HG03103 (cell line): ENCODE data around the gene EOLA1.
"Not testable (repeated sequence)": the region's sequence is repeated elsewhere in the genome, so short reads cannot be mapped to it uniquely, and the experiment has no call there.

Source experiments
- ATAC-seq: cut with Tn5 transposase; IDR thresholded peaks from one replicate; pipeline ENCODE4 v1.9.1; 2021; ENCODE audit warnings: low read depth; ENCODE audit not compliant: unreplicated experiment

Gene EOLA1

DNA sequence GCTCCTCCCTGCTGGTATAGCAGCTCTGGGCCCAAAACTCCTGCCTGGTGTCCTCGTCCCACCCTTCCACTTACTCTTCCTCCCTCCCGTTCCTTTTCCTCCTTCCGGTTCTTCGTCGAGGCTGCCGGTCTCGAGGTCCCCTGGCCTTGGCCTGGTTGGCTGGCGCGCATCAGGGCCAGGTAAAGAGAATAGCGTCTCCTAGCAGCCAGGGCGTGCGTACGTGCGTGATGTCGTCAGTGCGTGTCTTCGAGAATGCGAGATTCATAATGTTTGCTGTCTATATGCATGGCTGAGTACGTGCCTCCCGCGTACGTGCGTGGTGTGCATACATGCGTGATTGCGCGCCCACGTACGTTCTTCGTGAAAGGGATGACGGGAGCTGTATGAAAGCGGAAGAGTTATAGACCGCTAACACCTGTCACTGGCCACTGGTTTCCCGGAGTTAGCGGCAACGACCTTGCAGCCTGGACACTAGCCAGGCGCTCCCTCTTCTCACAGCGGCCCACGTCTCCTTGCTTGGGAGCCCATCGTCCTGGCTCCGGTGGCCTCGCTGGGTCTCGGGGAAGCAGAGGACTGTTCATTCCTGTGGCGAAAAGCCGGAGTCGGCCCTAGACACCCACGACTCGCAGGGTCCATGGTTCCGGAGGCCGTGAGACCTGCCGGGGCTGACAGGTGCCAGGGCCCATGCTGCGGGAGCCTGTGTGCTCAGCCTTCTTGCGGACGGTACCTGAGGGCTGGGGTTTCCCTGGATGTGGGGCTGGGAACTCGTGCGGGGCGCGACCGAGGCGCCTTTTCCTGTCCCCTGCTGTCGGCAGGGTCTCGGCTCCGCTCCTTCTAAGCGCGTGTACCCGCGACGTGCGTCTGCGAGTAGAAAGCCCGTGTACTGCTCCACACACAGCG lies at the start of gene EOLA1:
Gene EOLA1, plus strand, starts transcription at position 392 of the 900 bp plus-strand sequence. CDS start 4,619 bp downstream, outside the sequence.
- ATAC-seq: peak; percentile 66

DNA sequence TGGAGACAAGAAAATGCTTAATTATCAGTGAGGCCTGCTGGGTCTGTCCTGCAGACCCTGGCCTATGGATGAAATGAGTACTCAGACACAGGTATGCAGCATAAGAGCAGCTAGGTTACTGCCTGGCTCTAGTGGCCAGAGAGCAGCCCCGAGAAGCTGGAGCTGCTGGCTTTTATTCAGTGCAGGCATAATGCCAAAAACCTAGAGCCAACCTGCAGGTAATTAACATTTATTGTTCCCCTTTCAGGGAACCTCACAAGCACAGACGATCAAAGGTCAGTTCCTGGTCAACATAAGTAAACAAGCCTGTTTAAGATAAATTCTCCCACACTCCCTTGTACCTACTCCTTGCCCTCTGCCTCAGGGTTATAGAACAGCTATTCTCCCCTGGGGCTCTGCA lies 49.0 kb upstream of the EOLA1 start:
- ATAC-seq: no peak

DNA sequence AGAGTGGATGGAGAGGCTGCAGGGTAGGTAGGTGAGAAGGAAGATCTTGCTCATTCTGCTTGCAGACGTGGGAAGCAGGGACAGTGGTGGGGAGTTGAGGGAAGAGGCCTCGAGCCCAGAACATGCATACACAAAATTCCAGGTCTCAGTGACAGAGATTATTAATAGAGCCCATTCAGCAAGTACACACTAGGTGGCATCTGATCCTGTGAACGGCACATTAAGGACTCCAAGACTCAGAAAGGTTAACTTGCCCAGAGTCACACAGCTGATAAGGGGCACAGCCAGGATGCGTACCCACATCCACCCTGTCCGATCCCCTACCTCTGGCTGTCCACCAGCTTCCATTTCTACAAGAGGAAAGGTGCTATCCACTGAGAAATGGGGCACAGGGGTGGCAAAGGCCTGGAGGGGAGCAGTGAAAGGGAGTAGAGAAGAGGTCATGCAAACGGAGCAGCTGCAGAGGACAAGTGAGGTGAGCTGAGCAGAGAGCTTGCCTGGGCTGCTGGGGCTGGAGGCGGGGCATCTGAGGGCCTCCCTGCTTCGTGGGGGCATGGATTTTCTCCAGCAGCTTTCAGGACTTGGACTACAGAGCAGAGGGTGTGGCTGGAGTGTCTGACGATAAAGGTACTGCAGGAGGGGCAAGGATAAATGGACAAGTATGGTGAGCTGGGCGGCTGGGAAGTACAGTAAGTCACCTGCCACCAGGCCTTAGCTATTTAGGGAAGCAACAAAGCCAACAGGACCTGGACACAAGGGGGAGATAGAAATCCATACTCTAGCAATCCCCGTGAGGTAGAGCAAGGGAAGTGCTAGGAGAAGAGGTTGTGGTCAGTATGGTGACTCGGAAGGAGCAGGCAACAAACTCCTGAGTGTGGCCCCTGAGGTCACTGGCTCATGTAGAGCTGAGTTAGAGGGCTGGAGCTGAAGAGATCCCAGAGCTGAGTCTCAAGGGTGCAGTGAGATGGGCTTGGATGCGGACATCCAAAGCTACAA lies 46.9 kb upstream of the EOLA1 start:
- ATAC-seq: no peak

DNA sequence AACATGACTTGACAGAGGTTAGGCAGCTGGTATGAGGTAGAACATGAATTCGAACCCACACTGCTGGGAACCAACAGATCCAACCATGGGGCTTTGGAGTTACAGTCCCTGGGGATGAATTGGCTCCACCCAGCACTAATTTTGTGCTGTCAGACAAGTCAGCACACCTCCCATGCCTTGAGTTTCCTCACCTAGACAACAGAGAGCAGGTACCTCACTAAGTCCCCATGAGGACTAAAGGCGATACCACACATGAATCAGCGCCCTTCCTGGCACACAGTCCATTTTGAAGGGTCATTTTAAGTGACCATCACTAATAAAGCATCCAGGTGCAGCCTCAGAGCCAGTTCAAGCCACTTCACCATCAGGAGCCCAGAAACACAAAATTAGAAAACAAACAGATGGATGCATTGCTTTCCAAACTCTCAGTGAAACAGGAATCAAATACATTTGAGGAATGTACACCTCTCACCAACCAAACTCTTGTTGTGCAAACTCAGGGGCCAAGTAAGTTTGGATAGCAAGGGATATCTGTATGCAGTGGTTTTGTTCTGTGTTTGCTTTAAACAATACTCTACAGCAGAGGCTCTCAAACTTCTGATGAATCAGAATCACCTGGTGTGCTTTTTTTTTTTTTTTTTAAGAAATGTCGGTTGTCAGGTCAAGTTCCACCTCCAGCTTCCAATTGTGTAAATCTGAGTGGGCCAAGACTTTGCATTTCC lies 45.8 kb upstream of the EOLA1 start:
- ATAC-seq: no peak

DNA sequence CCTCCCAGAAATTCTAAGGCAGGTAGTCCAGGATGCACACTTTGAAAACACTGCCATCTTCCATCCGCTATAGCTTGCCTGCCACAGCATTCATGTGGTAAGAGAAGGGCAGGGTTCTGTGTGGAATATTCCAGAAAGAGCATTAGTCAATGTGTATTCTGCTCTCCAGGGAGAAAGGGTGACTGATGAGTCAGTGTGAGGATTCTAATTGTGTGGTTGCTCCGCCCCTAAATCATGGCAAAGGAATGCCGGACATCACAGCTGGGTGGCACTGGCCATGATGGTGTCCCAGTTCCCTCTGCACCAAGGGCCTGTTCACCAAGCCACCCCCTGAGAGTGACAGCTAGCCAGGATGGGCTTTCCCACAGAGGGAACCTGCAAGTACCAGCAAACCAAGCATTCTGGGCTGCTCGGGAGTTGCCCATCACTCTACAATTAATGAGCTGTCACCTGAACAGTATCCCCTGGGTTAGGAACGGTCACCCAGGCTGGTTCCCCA lies 45.2 kb upstream of the EOLA1 start:
- ATAC-seq: no peak

DNA sequence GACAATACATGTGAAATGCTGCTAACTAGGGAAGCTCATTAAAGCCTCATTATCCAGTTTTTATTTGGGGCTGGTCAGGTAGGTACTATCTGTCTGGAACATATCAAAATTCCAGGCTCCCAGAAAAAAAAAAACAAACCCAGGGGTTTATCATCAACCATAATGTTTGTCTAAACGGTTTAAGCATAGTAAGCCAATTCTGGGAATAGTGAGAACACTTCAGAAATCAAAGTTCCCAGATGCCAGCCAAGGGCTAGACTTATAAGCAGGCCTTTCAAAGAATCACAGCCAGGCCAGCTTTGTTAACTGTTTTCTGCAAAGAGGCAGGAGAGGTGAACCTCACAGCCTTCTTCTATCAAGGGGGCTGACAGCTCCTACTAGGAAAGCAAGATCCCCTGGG lies 43.8 kb upstream of the EOLA1 start:
- ATAC-seq: no peak

DNA sequence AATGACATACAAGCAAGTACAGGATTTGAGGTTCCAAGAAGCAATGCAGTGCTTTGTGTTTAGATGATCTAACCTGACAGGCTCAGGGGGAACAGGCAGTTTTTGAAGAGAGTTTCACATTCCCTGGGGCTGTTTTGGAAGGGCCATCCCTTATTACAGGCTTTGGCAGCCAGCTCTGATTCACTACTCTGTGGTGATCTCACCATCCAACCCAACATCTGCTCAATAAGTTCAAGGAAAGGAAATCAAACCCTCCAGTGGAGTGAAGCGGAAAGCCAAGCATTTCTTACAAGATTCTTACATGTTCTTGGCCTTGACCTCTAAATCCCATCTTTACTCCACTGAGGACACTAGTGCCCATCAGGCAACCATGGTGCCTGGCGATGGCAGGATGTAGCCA lies 43.2 kb upstream of the EOLA1 start:
- ATAC-seq: no peak

DNA sequence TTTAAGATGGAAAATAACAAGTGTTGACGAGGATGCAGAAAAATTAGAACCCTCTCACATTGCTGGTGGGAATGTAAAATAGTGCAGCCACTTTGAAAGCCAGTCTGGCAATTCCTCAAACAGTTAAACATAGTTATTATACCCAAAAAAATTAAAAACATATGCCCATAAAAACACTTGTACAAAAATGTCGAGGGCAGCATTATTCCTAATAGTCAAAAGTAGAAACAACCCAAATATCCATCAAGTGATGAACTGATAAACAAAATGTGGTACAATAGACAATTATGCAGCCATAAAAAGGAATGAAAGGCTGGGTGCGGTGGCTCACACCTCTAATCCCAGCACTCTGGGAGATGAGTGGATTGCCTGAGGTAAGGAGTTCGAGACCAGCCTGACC lies 42.0 kb upstream of the EOLA1 start:
- no peak for ATAC-seq

DNA sequence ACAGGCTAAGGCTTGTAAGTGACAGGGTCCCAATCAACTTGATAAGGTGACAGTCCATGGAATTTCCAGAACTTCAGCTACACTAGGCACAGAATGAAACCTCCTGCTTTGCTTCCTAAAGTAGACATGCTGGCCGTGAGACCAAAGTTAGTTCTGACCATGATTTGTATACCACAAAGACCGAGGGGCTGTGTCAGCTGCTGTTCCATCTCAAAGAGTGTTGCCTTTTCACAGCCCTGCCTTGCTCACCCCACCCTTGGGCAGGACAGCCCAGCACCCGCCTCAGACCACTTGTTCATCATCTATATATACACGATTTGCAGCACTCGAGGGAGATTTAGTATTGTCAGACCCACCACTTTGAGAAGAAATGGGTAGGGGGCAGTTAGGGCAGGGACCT lies 41.0 kb upstream of the EOLA1 start:
- no peak for ATAC-seq

DNA sequence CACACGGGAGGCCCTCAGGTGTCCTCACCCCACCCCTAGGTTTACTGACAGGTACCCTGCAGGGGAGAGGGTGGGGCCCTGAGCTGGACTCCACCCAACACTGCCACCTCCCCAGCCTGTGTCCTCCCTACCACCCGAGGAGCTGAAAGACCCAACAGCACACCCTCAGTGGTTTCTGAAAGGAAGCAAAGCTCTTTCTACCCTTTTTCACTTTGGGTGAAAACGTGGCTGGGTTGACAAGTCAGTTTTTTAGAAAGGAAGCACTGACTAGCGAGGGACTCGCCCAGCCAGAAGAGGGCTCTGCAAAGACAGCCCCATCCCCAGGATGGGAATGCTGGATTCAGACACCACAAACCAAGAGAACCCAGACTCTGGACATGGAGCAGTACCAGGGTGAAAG lies 37.9 kb upstream of the EOLA1 start:
- ATAC-seq: not testable (repeated sequence)

DNA sequence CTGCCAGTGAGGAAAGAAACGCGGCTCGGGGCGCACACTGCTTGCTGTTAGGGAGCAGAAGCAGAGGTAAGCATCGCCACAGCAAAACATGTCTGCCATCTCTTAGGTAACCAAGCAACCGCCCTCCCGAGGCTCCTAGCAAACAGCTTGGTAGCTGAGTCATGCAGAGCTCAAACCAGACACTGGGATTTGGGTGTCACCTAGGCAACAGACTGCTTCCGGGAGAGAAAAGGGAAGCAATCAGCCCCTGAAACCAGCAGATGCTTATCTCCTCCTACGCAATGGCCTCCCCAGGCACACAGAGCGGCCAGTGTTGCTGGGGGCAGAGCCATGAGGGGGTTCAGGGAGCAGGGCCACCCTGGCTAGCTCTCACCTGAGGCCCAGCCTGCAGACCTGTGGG lies 37.4 kb upstream of the EOLA1 start:
- peak; percentile 65 for ATAC-seq

DNA sequence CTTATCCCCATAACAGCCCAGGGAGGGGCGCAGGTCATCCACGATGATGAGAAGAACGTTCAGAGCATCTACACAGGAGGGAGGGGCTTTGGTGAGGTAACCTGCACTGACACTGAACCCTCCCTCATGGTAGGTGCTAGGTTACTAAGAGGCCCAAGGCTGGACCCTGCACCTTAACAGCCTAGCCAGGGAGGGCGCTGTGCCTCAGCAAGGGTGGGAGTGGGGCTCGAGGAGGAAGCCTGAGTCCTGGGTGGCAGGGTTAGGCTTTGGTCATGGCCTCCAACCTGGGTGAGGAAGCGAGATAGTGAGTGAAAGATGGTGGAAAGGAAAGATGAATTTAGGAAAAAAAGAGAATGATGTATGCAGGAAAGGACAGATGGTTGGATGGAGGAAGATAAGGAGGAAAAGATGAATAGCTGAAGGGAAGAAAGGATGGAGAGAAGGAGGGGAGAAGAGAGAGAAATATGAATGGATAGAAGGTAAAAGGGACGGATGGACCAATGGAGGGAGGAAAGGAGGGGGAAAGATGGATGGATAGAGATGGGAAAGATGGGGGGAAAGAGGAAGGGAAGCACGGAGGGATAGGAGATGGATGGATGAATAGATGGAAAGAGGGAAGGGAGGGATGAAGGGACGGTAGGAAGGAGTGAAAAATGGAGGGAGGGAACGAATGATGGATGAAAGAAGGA lies 36.4 kb upstream of the EOLA1 start:
- peak; percentile 43 for ATAC-seq

DNA sequence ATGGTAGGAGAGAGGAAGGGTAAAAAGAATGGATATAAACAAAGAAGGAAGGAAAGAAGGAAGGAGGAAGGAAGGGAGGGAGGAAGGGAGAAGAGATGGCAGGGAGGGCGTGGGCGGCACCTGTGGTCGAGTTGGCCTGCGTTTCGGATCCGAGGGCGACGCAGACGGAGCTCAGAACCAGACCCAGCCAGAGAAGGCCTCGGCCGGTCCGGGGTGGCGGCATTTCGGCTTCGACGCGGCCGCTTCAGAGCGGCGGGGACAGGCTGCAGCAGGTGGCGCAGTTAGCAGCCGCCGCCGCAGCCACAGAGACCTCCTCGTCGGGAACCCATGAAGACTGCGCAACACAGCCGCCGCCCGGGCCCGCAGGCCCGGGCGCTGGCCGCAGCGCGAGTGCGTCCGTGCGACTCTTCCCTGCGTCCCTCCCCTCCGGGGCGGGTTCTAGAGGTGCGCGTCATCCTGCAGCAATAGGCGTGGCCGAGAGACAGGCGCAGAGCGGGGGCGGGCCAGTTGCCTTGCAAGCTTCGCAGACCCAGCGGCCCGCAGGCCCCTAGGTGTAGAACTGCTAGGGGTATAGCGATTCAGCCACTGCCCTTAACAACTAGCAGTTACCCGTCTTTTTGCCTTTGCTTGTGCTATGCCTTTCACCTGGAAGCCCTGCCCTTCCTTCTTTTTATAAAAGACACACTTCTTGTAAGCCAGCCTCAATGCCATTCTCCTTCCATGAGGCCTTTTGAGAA lies 35.7 kb upstream of the EOLA1 start, which contains the start of gene IDS:
Gene IDS, minus strand, starts transcription at position 392 of the 737 bp plus-strand sequence. Its CDS starts 169 bp downstream, at position 223.
- ATAC-seq: peak; percentile 60

DNA sequence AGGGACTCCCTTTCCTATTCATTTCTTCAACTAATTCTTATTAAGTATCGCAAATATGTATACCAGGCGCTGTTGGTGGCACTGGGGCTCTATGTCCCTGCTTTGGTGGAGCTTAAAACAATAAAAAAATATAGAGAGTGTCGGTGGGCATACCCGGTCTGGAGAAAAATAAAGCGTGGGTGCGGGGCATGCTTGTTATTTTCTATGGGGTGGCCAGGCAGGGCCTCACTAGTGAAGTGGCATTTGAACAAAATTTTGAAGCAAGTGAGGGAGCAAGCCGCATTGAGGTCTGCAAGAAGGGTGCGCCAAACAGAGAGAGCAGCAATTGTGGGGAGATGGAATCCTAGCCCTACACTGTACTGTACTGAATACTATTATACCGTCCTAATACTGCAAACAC lies 35.1 kb upstream of the EOLA1 start:
- ATAC-seq: no peak

DNA sequence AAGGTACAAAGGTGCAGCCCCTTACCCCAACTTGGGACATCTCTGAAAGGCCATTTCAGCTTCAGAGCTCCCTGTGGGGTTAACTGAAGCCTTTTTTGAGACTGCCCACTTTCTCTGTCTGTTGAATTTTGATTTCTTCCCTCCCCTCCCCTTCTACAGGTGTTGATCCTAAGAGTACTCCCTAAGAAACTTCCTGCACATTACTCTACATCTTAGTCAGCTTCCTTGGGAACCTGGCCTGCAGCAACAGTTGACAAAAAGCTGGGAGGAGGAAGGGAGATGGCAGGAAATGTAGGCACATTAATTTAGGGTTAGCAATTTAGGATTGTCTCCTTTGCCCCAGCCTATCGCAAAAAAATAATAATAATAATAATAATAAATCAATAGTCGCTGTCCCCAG lies 34.5 kb upstream of the EOLA1 start:
- no peak for ATAC-seq

DNA sequence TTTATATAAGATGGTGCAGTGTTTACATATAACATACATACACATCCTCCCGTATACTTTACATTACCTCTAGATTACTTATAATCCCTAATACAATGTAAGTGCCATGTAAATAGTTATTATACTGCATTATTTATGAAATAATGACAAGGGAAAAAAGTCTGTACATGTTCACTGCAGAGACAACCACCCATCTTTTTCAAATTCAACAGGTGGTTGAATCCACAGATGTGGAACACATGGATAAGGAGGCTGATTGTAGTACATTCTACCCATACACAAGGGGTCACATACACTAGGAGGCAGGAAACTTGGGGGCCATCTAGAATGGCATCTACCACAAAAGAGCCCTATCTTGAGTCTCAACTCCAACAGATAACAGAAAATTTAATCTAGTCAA lies 32.3 kb upstream of the EOLA1 start:
- no peak for ATAC-seq

DNA sequence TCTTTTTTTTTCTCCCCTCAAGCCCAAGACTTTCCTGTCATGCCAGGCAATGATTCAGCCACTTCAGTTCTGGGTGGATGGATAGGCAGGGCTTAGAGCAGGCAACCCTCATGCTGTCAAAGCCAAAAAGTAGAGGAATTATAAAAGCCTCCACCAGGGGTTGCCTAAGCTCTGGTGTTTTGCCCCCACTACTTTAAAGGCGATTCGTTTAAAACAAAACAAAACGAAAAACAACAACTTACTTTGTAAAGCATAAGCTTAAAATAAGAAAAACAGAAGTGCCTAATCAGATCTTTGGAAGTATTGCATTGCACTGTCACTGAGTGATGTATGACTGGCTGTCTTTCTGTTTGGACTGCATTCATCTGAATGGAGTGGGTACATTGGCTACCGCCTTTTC lies 30.4 kb upstream of the EOLA1 start:
- no peak for ATAC-seq

DNA sequence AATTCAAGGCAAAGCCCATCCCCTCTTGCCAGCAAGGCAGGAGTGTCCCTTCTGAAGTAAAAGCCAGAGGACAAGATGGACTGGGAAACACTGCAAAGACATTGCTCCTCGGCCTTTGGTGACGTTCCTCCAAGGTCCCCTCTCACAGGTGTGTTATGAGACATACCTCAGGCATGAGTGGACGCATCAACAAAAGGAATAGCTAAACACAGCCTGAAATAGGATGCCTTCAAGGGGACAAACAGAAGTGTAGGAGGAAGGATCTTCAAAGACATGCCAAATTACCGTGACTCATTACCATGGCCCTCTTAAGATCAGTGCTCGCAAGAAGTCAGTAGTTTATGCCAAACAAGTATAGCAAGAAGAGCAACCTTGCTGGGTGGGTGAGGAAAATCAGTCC lies 29.7 kb upstream of the EOLA1 start:
- ATAC-seq: no peak

DNA sequence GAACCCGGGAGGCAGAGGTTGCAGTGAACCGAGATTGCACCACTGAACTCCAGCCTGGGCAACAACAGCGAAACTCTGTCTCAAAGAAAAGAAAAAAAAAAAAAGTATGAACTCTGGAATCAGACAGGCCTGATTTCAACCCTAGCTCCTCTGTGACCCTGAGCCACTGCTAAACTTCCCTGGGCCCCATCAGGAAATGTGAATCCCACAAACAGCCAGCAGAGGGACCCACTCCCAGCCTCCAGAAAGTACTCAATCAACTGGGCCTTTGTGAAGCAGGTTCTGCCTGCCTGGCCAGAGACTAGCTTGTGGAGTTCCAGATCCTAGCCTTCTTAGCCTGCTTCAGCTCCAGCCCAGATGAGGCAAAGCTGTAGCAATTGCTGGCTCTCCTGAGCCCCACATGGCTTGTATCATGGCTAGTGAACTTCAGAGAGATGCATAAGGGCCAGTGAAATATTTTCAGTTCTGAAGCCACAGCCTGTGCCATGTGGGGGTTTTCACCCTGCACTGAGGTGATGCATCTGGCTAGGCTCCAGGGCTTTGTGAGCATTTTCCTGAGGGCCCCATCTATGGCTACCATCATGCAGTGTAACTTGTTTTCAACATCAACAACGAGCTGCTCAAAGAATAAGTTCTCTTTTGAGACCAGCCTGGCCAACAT lies 28.5 kb upstream of the EOLA1 start:
- ATAC-seq: peak; percentile 75
